Erythroblast (primary cell): ENCODE data around the gene ECSCR.

ENCODE experiments used
- GATA1 ChIP-seq: IDR thresholded peaks from 2 replicates; pipeline ENCODE4 v1.6.1; 2011; ENCODE audit warnings: low read depth, mild to moderate bottlenecking, control low read depth, low read length, moderate library complexity
- POLR2A ChIP-seq: IDR thresholded peaks from 2 replicates; pipeline ENCODE4 v1.6.1; 2011; ENCODE audit warnings: mild to moderate bottlenecking, low read length

DNA sequence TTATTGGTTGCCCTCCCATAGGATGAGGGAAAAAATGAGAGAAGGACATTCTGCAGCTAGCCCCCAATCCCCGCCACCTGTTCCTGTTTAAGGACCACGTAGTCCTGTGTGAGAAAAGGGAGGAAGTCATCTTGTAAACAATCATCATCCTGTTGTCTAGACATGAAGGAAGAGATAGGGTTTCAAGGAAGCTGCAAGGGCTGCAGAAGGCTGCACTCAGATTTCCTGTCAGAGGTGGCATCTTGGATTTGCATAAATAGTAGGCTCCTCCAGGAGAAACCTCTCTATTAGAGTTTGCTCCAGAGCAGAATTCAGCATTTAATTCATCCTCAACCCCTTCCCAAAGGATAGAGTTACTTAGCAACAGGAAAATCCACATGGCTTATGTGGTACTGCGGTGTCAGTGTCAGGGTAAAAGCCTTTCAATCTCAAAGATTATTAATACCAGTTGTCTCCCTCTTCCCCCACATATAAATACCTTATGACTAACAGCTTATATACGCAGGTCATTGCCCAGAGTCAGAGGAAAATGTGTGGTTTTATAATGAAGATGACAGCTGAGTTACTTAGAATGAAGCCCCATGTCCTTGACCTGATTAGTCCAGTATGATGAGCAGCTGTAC is 18.6 kb downstream of the ECSCR start:
- TF ChIP-seq POLR2A (no peak), GATA1 (no peak)
